Measurements from ENCODE around the gene CYP39A1.

CYP39A1 gene

DNA sequence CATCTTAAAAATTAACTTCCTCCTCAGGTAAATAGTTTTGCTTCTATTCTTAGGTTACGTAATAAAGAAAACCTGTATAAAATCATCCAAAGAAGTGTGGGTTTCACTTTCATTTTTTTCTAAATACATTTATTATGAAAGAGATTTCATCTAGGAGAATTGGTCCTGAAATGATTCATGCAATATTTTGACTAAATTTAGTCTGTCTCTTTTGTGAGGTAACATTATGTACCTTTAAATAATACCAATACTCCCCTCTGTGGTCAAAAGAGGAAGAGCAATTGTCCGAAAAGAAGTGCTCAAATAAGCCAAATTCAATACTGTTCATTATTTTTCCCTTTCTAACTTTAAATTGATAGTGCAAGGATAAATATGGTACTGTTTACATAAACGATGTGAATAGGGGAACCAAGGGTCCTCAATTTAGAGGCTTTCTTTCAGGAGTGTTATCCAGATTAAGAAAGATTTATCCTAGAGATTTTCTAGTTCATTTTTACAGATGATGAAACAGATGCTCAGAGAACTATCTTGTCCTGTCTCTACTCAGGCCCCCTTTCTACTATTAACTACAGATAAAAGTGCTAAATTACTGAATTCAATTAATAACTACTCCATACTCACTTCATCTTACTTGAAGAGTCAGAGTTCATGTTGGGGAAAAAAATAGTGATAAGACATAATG is 26.2 kb downstream of the CYP39A1 start:
- Histone ChIP-seq H3K27ac (no peak overlapping the region), H3K4me3 (peak overlapping the region; percentile 2)
- no peak for DNase-seq (ENCODE audit: low spot score)
- TF ChIP-seq, protein P1, sequence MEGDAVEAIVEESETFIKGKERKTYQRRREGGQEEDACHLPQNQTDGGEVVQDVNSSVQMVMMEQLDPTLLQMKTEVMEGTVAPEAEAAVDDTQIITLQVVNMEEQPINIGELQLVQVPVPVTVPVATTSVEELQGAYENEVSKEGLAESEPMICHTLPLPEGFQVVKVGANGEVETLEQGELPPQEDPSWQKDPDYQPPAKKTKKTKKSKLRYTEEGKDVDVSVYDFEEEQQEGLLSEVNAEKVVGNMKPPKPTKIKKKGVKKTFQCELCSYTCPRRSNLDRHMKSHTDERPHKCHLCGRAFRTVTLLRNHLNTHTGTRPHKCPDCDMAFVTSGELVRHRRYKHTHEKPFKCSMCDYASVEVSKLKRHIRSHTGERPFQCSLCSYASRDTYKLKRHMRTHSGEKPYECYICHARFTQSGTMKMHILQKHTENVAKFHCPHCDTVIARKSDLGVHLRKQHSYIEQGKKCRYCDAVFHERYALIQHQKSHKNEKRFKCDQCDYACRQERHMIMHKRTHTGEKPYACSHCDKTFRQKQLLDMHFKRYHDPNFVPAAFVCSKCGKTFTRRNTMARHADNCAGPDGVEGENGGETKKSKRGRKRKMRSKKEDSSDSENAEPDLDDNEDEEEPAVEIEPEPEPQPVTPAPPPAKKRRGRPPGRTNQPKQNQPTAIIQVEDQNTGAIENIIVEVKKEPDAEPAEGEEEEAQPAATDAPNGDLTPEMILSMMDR (IDR thresholded peaks at IDR 0.05), result peak; percentile 52

DNA sequence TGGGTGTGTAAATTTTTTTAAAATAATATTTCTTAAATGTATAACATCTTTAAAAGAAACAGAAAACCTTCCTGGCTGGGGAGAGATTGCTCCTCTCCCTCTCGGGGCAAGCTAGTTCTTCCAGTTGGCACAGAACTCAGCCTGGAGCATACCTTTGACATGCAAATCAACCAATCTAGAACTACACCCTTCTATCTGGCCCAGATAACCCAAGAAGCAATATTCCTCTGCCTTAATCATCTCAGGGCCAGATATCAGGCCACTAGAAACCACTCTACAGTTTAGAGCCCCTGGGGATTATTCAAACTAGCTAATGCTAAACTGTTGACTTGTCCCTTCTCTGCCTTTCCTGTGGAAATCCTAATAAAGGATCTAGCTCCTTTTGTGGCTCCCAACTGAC is 33.9 kb downstream of the CYP39A1 start:
- DNase-seq (ENCODE audit: low spot score), result no peak
- Histone ChIP-seq H3K4me3 (no peak overlapping the region), H3K27ac (no peak overlapping the region)
- TF ChIP-seq, protein P1 (IDR thresholded peaks at IDR 0.05), result no peak

DNA sequence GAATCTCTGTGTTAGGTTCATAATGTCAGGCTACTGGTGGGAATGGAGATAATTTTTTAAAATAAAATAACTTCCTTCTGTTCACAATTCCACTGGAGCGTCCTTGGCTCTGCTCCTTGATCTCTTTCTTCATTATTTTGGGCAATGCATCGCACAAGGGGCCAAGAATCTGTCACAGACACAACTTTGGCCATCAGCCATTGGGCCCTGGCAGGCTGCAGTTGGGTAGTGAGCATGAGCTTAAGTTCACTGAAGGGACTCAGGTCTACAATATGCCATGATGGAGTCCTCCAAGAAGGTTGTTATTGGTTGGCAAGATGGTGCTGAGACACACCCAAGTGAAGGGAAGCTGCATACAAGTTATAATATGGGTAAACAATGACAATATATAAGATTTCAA is 40.0 kb downstream of the CYP39A1 start:
- peak; percentile 84 for DNase-seq (ENCODE audit: low spot score)
- Histone ChIP-seq H3K27ac (peak overlapping the region; percentile 13 to 26), H3K4me3 (no peak overlapping the region)
- TF ChIP-seq, protein P1 (IDR thresholded peaks at IDR 0.05), result no peak

DNA sequence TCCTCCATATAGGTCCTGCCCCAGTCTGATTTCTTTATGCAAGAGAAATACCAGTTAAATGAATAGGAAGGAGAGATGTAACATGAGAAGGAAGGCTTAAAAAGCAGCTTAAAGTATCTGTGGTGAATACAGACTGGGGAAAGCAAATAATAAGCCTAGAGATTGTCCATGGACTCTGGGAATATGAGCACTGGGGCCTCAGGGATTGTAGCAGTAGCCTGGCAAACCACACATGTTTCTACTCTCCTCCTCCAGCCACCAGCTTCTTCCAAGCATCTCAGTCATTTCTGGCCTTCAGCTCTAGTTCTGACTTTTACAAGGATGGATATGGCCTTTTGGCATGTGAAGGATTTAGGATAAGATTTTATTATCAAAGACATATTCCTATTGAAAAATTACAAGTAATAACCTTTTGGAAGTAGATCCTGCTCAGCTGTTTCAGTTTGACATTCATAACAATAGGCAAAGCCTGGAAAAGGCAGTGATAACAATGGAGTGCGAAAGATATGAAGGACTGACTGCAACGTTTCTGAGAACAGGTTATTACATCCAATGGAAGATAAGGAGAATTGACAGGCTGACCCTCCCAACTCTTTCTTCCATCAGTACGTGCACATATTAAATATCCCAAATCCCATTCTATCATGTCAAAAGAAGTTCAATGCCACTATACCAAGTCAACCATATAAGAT is 41.6 kb downstream of the CYP39A1 start:
- H3K27ac ChIP-seq, result no peak overlapping the region
- no peak overlapping the region for H3K4me3 ChIP-seq
- TF ChIP-seq, protein P1 (IDR thresholded peaks at IDR 0.05), result no peak
- DNase-seq (ENCODE audit: low spot score), result no peak

DNA sequence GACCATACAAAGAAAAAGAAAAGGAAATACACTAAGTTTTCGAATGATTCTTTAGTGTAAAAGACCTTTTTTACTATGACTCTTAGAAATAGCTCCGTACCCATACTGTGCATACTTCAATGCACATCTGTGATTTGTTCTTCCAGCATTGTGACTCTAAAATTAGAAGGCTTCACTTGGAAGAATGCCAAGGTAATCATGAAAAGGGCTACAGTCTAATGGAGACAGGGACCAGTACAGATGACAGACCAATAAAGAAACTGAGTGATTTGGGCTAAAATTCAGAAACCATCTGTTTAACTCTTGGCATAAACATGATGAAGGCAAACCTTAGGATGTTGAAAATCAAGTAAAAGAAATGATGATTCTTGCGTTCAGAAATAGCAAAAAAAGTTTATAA is 46.3 kb downstream of the CYP39A1 start:
- no peak overlapping the region for H3K4me3 ChIP-seq
- TF ChIP-seq, protein P1 (IDR thresholded peaks at IDR 0.05), result no peak
- no peak overlapping the region for H3K27ac ChIP-seq
- DNase-seq (ENCODE audit: low spot score), result no peak

DNA sequence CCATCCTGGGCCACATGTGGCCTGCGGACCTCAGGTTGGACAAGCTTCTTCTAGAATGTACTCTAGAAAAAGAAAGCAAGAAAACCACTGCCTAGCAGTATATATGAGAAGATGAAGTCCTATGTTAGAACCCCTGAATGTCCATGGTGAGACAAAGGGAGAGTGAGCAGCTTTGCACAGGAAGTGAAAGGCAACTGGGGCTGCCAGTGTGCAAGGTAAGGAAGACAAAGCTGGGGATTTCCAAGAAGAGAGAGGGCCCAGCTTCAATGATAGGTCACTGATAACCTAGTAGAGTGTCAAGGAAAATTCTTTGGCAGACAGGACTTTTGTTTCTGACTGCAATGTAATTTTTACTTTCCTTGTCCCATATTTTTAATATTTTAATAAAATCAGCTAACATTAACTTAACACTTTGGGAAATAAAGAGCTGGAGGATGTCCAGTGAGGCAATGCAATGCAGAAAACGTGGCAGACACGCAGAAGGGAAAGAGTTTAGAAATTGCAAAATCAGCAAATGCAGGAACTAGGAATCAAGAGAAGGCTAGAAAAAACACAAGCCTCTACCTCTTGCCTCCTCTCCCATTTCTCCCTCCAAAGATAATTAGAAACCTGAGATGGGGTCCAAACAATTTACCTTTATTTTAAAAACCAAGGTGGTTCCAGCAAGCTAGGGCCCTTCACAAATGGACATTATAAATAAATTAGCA is 47.4 kb downstream of the CYP39A1 start:
- DNase-seq (ENCODE audit: low spot score), result no peak
- TF ChIP-seq, protein P1 (IDR thresholded peaks at IDR 0.05), result no peak
- Histone ChIP-seq H3K4me3 (no peak overlapping the region), H3K27ac (no peak overlapping the region)
